HG03342 (cell line): Measurements from ENCODE around the gene TAGLN3.

Experiments
- ATAC-seq: cut with Tn5 transposase; IDR thresholded peaks from one replicate; pipeline ENCODE4 v1.9.1; 2021; ENCODE audit warnings: mild to moderate bottlenecking, moderate library complexity; ENCODE audit not compliant: unreplicated experiment

Gene TAGLN3

DNA sequence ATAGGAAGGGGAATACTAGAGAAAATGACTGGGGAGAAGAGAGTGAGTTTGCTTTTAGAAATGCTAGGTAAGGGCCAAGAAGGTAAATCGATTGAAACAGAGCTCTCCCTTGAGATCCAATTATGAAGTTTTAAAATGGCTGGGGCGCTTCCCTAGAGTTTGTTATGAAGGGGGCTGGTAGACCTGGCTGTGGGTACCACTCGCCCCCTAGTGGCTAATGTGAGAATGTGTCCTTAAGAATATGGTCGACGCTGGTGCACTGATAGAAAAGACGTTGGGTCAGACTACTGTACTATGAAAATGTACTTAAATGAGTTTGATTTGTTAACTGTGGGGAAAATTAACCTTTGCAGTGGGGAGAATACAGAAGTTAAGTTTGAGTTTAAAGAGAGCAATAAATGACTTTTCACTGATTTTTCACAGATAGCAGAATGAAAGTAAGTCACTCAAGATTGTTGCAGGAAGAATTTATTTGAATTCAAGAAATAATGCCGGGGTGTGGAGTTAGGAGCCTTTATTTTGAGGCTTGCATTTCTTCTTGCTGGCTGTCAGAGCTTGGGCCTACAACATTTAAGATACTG lies 45.0 kb downstream of the TAGLN3 start:
- ATAC-seq = peak; percentile 95

DNA sequence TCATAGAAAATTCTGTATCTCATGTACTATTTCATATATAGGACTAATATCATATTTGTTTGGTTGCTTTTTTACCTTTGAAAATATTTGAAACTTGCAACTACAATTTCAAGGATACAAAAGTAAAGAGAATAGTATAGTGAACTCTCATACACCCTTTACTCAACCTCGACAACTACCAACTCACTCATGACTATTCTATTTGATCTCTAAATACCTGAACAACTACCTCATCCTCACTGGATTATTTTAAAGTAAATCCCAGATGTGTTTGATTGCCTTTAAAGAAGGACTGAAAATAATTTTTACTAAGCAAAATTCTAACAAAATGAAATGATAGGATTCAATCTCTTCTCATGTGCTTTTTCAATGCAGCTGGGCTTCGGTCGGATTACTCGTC lies 47.9 kb downstream of the TAGLN3 start:
- no peak for ATAC-seq

DNA sequence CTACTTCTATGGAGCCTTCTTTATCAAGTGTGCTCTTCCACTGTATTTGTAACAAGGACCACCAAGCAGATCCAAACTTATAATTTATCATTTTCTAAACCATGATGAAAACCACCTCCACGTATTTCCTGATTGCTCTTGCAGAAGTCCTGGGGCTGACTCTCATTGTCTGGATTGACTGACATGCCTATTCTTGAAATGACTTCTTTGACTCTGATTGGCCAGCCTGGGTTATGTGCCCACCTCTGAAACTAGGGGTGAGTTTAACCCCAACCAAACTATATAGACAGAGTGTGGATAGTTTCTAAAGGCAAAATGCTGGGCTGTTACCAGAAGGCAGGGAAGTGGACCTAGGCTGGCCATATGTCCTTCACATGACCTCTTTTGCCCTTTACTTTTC lies 48.5 kb downstream of the TAGLN3 start:
- ATAC-seq = no peak

DNA sequence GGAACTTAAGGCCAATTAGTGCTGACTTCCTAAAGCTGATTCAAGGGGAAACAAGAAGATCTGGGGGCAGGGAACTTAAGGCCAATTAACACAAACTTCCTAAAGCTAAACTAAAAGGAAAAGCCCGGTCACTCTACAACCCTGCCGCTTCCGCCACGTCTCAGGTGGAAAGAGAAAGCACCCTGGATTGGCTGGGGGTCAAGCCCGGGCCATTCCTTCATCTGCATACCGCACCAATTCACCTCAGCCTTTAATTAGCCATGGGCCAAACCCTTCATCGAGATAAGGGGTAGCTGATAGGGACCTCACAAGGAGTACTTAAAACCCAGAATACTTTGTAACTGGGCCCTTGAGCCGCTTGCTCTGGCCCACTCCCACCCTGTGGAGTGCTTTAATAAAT lies 50.2 kb downstream of the TAGLN3 start:
- ATAC-seq = no peak

DNA sequence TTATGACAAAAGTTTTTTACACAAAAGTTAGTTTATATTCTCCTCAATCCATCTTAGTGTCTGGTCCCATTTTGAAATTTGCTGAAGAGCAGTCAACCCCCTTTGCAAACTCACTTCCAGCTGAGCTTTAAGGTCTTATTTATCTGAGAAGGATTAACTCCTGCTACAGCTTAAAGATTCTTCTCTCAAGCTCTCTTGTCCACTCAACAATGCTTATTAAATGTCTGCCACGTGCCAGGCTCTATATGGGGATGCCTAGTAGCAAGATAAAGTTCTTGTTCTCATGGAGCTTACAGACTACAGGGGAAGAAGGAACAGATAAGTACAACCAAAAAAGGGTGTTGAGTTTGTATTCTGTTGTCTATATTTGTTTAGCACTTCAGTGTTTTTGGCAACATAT lies 54.5 kb downstream of the TAGLN3 start:
- no peak for ATAC-seq

DNA sequence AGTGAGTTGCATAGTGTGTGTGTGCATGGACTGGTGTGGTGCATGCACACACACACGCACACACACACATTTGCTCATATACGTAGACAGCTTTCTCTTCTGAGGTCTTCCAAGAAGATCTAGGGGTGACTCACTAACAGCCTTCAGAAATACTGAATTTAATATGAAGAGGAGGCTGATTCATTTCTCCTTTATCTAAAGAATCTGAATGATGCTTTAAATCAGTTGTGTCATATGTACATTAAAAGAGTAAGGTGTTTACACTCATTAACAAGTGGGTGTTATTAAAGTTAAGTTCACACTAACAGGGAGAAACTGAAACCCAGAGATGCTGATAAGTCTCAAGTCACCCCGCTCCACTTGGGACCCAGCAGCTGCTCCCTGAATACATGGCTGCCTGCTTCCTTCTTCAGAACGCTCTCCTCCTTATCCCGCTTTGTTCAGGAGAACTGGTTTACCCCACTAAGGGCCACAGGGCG lies 57.8 kb downstream of the TAGLN3 start:
- ATAC-seq = no peak

DNA sequence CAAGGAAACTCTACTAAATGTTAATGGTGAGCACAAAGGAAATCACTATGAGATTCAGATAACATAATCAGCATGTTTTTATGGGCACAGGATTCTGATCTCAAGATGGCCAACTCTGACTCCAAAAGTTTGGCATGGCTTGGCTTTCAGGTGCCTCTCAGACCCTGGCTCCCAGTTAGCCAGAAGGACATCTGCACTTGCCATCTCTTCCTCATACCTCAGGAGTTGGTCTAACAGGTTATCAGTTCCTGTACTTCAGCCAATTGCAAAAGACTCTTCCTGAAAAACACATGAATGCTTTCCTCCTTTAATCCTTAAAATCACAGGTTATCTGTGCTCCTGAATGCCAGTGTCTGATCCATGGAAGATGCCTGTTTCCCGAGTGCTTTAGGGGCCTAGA lies 60.8 kb downstream of the TAGLN3 start:
- ATAC-seq = no peak

DNA sequence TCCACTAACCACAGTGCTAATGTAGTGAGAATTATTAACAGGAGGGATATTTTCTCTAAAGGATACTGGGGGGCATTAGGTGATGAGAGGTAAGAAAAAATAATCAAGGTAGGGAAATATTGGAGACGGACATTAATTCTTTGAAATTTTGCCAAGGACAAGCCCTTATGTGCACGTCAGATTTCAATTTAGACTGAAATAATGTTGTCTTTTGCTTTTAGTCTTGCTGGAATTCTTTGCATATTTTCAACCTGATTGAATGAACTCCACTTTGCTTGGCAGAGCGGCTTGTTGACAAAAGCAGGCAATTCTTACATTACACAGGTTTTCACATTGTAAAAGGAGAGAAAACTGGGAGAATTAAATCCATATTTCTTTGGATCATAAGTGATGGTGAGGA lies 62.4 kb downstream of the TAGLN3 start:
- no peak for ATAC-seq
